Uterus (tissue), 2 donors: ENCODE measurements around the gene THBS2.

ENCODE experiments used
- POLR2A ChIP-seq, 2 donors: fragments of 450-650 bp; IDR thresholded peaks; one replicate each; pipeline ENCODE4 v1.6.1; 2016; ENCODE audit warnings: antibody characterized with exemption in 2 of 2, mild to moderate bottlenecking in 1 of 2, moderate library complexity in 1 of 2
- TF ChIP-seq, protein P1 (sequence below), 4 experiments: fragments of 200-600 bp in 2 of 4; fragments of 450-650 bp in 2 of 4; sonication (generic) in 2 of 4; IDR thresholded peaks; one replicate each; pipeline ENCODE4 v1.5.1; 2016 to 2019; ENCODE audit warnings: antibody characterized with exemption in 4 of 4, mild to moderate bottlenecking in 2 of 4, moderate library complexity in 1 of 4

DNA sequence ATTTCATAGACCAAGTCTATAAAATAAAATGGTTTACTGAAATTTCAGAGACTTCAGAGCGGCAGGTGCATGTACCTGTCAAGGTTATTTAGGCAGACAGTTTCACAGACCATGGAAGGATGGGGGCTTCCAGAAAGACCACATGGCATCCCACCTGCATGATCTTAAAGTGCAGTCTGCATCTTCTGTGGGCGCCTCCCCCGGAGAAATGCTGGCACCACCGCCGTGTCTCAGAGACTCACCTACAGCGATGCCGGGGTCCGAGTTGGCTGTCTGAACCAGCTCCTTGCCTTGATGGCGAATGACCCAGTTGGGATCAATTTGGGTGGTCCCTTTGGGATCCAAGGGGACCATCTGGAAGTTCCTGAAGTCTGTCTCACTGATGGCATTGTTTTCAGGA, 30.6 kb downstream of the THBS2 start:
- TF ChIP-seq POLR2A (IDR thresholded peaks at IDR 0.05): no peak
- TF ChIP-seq, protein P1, sequence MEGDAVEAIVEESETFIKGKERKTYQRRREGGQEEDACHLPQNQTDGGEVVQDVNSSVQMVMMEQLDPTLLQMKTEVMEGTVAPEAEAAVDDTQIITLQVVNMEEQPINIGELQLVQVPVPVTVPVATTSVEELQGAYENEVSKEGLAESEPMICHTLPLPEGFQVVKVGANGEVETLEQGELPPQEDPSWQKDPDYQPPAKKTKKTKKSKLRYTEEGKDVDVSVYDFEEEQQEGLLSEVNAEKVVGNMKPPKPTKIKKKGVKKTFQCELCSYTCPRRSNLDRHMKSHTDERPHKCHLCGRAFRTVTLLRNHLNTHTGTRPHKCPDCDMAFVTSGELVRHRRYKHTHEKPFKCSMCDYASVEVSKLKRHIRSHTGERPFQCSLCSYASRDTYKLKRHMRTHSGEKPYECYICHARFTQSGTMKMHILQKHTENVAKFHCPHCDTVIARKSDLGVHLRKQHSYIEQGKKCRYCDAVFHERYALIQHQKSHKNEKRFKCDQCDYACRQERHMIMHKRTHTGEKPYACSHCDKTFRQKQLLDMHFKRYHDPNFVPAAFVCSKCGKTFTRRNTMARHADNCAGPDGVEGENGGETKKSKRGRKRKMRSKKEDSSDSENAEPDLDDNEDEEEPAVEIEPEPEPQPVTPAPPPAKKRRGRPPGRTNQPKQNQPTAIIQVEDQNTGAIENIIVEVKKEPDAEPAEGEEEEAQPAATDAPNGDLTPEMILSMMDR (IDR thresholded peaks at IDR 0.05): no peak
